OCI-LY1 (cell line): ENCODE results near the gene ZNF385D.

Experiments
- CTCF ChIP-seq: fragments of 200-600 bp; sonication (generic), shearing (Covaris generic); IDR thresholded peaks from 2 replicates; pipeline ENCODE4 v1.5.1; 2017; ENCODE audit warnings: mild to moderate bottlenecking, antibody characterized with exemption, low read length, moderate library complexity, mixed read lengths
- EZH2 ChIP-seq: fragments of 200-600 bp; sonication (generic), shearing (Covaris generic); IDR thresholded peaks from 2 replicates; pipeline ENCODE4 v1.8.0; 2017; ENCODE audit warnings: borderline replicate concordance, mixed run types, mild to moderate bottlenecking, antibody characterized with exemption, low read length, moderate library complexity, mixed read lengths

GRCh38 chr3:21647961-21648360 lies 103.0 kb downstream of the ZNF385D start:
- no peak for TF ChIP-seq CTCF
- TF ChIP-seq EZH2, result no peak
